Measurements from ENCODE around the gene SLC39A2. TPM values are rescaled to one million over a fixed set of nuclear protein-coding genes. Genes with fewer than 3 reads are reported as not detected.
A peak's percentile ranks its signal among the peaks of the same experiment; 100 is the strongest.
"Not testable (repeated sequence)": the region's sequence is repeated elsewhere in the genome, so short reads cannot be mapped to it uniquely, and the experiment has no call there.

Gene SLC39A2
- total RNA-seq = 2.7 to 3.3 TPM (median 3.1 TPM) in 3 replicates

- H3K27ac Mint-ChIP-seq = peak within 1 kb of the TSS; percentile 95
- peak in 1 of 2 experiments; percentile 53 for DNase-seq (ENCODE audit: low spot score in 2 of 2, unreplicated experiment in 2 of 2)
- H3K9me3 Mint-ChIP-seq = no peaks in the 10 kb centered on the region
- no peaks in the 10 kb centered on the region for H3K27me3 Mint-ChIP-seq (ENCODE audit: low read depth)
- H3K36me3 Mint-ChIP-seq = peaks cover 22% of the 10 kb centered on the region
- TF ChIP-seq, protein P1, sequence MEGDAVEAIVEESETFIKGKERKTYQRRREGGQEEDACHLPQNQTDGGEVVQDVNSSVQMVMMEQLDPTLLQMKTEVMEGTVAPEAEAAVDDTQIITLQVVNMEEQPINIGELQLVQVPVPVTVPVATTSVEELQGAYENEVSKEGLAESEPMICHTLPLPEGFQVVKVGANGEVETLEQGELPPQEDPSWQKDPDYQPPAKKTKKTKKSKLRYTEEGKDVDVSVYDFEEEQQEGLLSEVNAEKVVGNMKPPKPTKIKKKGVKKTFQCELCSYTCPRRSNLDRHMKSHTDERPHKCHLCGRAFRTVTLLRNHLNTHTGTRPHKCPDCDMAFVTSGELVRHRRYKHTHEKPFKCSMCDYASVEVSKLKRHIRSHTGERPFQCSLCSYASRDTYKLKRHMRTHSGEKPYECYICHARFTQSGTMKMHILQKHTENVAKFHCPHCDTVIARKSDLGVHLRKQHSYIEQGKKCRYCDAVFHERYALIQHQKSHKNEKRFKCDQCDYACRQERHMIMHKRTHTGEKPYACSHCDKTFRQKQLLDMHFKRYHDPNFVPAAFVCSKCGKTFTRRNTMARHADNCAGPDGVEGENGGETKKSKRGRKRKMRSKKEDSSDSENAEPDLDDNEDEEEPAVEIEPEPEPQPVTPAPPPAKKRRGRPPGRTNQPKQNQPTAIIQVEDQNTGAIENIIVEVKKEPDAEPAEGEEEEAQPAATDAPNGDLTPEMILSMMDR (IDR thresholded peaks at IDR 0.05; ENCODE audit: unreplicated experiment) = no peak
- peaks cover 71% of the 10 kb centered on the region for H3K4me1 Mint-ChIP-seq
- H3K4me3 Mint-ChIP-seq = peak within 1 kb of the TSS; percentile 61
Observed at GRCh38 chr14:20998674-20999366, at the start of gene SLC39A2. Gene SLC39A2 (plus strand): TSS chr14:20999293. CDS start chr14:20999447, 154 bp downstream.

- not testable (repeated sequence) for DNase-seq (ENCODE audit: low spot score in 2 of 2, unreplicated experiment in 2 of 2); H3K36me3 Mint-ChIP-seq; H3K27ac Mint-ChIP-seq; H3K9me3 Mint-ChIP-seq; H3K27me3 Mint-ChIP-seq (ENCODE audit: low read depth); H3K4me3 Mint-ChIP-seq; H3K4me1 Mint-ChIP-seq
Observed at GRCh38 chr14:20954736-20955537, 44.2 kb upstream of the SLC39A2 start, which contains the start of gene RNASE2. Gene RNASE2 (plus strand): TSS chr14:20955487. CDS start chr14:20955772, 285 bp downstream.

DNA sequence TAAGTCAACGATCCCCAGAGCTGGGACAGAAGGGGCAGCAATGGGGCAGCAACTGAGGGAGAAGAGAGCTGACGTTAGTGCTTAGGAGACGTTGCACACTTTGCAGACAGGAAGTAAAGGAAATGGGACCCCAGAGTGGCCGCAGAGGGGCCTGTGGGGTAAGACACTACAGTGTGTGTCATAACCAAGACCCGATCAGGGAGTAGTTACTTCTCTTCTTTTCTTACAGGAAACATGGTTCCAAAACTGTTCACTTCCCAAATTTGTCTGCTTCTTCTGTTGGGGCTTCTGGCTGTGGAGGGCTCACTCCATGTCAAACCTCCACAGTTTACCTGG, 43.6 kb upstream of the SLC39A2 start:
- not testable (repeated sequence) for H3K27me3 Mint-ChIP-seq (ENCODE audit: low read depth); H3K9me3 Mint-ChIP-seq; H3K36me3 Mint-ChIP-seq; H3K4me1 Mint-ChIP-seq; DNase-seq (ENCODE audit: low spot score in 2 of 2, unreplicated experiment in 2 of 2); H3K4me3 Mint-ChIP-seq; H3K27ac Mint-ChIP-seq

GRCh38 chr14:20956376-20956976, 42.6 kb upstream of the SLC39A2 start:
- H3K4me1 Mint-ChIP-seq = peaks cover 7% of the 10 kb centered on the region
- no peak overlapping the region for H3K4me3 Mint-ChIP-seq
- TF ChIP-seq, protein P1 (IDR thresholded peaks at IDR 0.05; ENCODE audit: unreplicated experiment) = no peak
- no peaks in the 10 kb centered on the region for H3K27me3 Mint-ChIP-seq (ENCODE audit: low read depth)
- H3K27ac Mint-ChIP-seq = no peak overlapping the region
- no peak for DNase-seq (ENCODE audit: low spot score in 2 of 2, unreplicated experiment in 2 of 2)
- no peaks in the 10 kb centered on the region for H3K9me3 Mint-ChIP-seq
- H3K36me3 Mint-ChIP-seq = peaks cover 3% of the 10 kb centered on the region

- H3K36me3 Mint-ChIP-seq; H3K27me3 Mint-ChIP-seq (ENCODE audit: low read depth); H3K4me3 Mint-ChIP-seq; H3K9me3 Mint-ChIP-seq; DNase-seq (ENCODE audit: low spot score in 2 of 2, unreplicated experiment in 2 of 2); H3K27ac Mint-ChIP-seq: not testable (repeated sequence)
- peaks cover 10% of the 10 kb centered on the region for H3K4me1 Mint-ChIP-seq
Observed at GRCh38 chr14:20958946-20959345, 40.1 kb upstream of the SLC39A2 start.

DNA sequence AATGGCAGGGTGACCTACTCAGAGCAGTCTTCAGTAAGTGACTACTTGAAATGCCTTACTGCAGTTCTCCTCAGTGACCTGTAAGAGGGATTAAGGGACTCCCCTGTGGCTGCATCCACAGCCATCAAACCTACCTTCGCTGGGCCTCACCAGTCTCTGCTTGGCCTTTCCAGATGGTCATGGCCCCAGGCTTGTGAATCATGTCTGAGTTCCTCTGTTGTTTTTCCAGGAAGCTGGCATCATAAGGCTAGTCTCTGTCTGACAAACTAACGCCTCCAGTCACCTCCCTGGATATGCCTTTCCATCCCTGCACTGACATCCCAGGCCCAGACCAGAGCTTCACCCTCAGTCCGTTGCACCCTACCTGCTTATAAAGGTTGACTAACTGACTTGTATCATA, 29.8 kb upstream of the SLC39A2 start:
- TF ChIP-seq, protein P1 (IDR thresholded peaks at IDR 0.05; ENCODE audit: unreplicated experiment) = no peak
- no peak overlapping the region for H3K27ac Mint-ChIP-seq
- H3K36me3 Mint-ChIP-seq = no peaks in the 10 kb centered on the region
- no peaks in the 10 kb centered on the region for H3K27me3 Mint-ChIP-seq (ENCODE audit: low read depth)
- DNase-seq (ENCODE audit: low spot score in 2 of 2, unreplicated experiment in 2 of 2) = no peak
- H3K4me1 Mint-ChIP-seq = peaks cover 23% of the 10 kb centered on the region
- no peak overlapping the region for H3K4me3 Mint-ChIP-seq
- H3K9me3 Mint-ChIP-seq = no peaks in the 10 kb centered on the region

GRCh38 chr14:20970647-20970982, 28.5 kb upstream of the SLC39A2 start:
- H3K27ac Mint-ChIP-seq = peak overlapping the region; percentile 96
- H3K4me3 Mint-ChIP-seq = peak overlapping the region; percentile 89
- H3K4me1 Mint-ChIP-seq = peaks cover 25% of the 10 kb centered on the region
- no peaks in the 10 kb centered on the region for H3K36me3 Mint-ChIP-seq
- no peak for DNase-seq (ENCODE audit: low spot score in 2 of 2, unreplicated experiment in 2 of 2)
- no peaks in the 10 kb centered on the region for H3K27me3 Mint-ChIP-seq (ENCODE audit: low read depth)
- TF ChIP-seq, protein P1 (IDR thresholded peaks at IDR 0.05; ENCODE audit: unreplicated experiment) = no peak
- H3K9me3 Mint-ChIP-seq = no peaks in the 10 kb centered on the region

Data from mesothelial cell of epicardium (in vitro differentiated cells).